C1 segment of cervical spinal cord (tissue), 14 donors: ENCODE measurements around the gene L1CAM.

ENCODE experiments used
- DNase-seq, 14 donors: peaks; one replicate each; lab custom pipeline; 2025; lab: John Stamatoyannopoulos, UW

The L1CAM gene

DNA sequence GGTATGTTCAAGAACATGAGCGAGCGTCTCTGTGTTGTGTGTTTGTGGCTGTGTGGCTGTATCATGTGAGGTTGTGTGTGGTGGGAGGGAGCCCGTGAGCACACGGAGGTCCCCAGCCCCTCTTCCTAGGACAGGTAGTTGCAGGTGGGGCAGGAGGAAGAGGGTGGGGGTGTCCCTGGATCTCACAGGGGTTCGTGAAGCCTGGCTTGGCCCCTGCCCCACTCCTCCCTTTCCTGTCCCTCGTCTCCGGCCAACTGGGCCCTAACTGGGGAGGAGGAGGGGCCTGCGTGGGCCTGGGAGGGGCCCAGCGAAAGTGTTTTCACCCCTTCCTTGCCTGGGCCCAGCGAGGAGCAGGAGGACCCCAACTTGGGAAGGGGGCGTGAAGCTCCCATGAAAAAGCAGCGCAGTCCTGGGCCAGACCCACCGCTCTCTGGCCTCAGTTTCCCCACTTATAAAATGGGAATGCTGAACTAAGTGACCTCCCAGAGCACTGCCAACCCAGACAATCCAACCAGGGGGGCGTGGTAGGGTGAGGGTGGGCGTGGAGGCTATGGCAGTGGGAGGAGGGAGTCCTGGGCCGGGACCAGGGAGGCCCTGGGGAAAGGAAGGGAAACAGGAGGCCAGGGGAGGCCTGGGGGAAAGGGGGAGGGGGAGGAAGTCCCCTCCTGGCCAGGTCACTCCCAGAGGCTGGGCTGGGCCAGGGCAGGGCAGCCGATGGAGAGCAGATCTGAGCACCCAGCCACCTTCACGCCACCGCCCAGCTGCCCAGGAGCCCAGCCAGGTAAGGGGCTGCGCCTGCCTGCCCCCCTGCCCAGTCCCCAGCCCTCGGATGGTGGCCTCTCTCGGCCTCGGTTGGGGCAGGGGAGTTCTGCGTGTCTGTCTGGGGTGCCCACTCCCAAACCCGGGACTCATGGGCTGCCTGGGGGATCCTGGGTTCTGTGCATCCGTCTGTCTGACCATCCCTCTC is 18.3 kb upstream of the L1CAM start, which contains the start of gene AVPR2:
AVPR2 (plus strand) TSS at position 683 of the 967 bp plus-strand sequence. CDS start 473 bp downstream, outside the sequence.
- no peak for DNase-seq

DNA sequence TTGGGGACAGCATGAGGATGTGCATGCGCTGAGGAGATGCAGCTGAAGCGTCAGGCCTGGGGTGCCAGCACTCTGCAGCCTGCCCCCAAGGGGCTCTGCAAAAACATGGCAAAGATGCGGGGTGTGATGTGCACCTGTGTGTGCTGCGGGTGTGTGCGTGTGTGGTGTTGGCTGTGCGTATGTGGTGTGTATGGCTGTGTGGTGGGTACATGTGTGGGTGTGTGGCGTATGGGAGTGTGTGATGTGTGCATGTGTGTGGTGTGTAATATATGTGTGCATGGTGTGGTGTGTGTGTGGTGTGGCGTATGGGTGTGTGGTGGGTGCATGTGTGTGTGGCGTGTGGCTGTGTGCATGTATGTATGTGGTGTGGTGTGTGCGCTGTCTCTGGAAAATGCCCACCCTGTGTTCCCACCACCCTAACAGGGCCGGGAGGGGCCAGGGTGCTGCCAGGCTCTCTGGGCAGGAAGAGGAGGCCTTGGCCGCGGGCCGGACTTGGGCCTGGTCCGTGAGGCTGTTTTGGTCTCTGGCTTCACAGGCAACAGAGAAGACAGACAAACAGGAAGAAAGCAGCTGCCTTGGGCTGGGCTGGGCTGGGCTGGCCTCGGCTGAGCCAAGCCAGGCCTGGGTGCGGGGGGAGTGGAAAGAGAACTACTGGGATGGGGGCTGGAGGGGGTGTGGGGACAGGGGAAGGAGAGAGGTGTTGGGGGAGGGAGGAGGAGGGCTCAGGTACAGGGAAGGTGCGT is 17.4 kb upstream of the L1CAM start:
- DNase-seq = peak in 1 of 14 donors; percentile 15

DNA sequence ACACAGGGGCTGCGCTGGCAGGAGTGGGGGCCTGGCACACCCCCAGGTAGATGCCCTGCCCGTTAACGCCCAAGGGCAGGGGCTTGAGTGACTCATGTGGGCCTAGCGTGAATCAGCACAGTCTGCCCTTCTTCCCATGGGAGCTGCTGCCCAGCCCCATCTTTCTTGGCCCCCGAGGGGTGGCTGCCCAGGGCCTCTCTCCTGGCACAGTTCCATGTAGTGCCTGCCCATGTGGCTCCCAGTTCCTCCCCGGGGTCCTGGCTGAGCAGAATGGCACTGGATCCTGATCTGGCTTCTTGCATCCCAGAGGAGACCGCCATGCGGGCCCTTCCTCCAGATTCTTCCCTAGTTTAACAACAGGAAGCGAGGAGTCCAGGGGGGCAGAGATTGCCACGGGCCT is 16.4 kb upstream of the L1CAM start:
- no peak for DNase-seq

DNA sequence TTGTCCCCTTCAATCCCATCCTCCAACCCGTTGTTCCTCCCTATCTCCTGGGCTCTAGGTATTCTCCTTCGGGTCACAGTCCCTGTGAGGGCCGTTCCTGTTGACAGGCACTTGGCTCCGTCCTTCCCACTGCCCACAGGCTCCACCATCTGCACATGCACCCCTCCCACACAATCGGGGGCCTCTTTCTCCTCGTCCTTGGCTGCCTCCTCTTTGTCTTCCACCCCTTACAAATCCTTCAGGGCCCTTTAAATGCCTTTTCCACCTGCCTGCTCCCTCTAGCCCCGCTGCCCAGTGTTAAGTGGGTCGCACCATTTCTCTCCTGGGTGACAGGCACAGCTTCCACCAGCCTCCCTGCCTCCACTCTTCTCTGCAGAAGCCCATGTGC is 15.8 kb upstream of the L1CAM start:
- DNase-seq = peak in 1 of 14 donors; percentile 36

DNA sequence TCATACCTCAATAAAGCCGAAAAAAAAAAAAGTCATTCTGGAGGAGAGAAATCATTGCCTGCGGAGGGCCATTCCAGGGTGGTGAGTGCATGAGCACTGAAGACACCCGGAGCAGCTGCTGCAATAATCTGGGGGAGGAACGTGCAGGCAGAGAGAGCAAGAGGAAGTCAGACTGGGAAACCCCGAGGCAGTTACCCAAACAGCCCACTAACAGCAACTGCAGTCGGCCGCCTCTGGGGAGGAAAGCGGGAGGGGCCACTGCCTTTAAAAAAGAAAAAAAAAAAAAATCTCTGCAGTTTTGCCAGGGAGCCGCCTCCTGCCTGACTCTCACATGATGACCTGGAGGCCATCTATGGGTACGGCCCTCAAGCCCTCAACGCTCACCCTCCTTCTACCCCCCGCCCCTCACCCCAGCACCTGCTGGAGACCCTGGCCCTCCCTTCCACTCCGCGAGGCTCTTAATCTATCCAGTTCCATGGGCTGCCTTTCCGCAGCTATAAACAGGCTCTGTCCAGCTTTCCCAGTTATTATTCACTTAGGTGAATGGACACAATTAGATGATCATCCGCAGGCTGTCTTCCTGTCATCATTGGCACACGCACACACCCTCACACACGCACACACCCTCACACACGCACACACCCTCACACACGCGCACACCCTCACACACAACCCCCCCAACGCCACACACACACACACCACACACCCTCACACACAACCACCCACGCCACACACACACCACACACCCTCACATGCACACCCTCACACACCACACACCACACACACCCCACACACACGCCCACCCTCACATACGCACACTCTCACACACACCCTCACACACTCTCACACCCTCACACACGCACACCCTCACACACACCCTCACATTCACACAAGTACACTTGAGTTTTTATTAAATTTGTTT is 15.1 kb upstream of the L1CAM start:
- DNase-seq = peak in 1 of 14 donors; percentile 36

DNA sequence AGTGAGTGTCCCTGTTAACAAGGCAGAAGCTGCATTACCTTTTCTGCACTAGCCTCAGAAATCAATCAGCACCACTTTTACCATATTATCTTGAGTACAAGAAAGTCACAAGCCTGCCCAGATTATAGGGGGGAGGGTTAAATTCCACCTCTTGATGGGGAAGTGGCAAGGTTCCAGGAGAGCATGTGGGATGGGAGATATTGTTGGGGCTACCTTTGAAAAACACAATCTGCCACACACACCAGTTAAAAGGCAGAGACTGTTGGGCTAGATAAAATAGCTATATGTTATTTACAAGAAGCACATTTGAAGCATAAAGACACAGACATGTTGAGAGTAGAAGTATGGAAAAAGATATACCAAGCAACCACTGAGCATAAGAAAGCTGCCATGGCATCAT is 11.9 kb upstream of the L1CAM start:
- DNase-seq = no peak

DNA sequence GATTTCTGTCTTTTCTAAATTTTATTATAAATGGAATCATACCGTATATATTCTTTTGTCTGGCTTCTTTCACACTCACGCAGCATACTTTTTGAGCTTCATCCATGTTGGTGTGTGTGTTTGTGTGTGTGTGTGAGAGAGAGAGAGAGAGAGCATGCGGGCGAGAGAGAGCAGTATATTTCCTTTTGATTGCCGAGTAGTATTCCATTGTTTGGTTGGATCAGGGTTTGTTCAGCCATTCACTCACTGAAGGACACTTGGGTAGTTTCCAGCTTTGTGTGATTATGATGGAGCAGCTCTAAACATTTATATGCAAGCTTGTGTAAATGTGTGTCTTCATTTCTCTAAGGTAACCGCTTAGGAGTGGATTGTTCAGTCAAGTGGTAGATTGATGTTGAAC is 3.1 kb upstream of the L1CAM start:
- DNase-seq = no peak

DNA sequence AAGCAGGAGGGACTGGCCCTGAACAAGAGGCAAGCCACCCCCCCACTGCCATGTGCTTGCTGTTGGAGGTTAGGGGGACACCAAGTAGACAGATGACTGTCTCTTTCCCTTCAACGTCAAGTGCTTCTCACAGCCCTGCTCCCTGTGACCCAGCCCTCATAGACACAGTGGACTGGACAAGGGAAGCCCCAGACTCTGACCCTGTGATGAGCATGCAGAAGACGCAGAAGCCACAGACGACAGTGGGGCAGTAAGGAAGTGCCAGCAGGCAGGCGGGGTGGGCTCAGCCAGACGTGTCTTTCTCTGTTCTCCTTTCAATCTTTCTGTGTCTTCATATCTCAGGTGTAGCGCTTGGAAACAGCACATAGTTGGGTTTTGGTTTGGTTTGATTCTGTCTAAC is 2.4 kb upstream of the L1CAM start:
- no peak for DNase-seq

DNA sequence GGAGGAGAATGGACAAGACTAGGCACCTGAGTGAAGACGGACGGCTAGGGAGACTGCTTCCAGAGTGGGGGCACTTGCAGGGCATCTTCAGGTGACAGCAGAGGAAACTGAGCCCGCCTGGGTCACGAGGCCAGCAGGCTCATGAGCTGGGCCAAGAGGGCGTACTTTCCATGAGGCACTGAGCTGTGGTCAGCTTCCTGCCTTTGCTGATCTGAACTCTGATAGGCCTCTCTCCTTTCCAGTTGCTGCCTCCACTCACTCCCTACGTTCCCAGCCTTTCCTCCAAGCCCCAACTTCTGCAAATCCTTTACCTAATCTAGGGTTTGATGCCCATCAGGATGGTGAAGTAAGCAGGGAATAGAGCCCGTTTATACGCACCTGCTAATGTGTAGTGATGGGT is 1.4 kb upstream of the L1CAM start:
- no peak for DNase-seq

DNA sequence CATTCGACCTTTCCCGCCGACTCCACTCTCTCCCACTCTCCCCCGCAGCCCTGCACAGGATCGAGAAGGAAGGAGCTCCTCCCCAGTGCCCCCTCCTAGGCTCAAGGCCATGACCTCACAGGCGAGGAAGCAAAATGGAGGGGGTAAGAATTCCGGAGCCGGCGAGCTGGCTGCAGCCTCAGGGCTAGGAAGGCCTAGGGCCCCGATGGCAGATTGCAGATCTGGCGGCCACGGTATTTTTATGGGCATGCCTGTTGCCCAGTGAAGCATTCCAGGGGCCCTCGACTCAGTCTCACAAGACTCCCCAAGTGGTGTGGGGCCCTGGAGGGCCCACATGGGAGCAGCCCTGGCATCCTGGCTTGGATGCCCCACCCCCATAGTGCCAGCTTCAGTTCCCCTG is 942 bp upstream of the L1CAM start:
- no peak for DNase-seq

DNA sequence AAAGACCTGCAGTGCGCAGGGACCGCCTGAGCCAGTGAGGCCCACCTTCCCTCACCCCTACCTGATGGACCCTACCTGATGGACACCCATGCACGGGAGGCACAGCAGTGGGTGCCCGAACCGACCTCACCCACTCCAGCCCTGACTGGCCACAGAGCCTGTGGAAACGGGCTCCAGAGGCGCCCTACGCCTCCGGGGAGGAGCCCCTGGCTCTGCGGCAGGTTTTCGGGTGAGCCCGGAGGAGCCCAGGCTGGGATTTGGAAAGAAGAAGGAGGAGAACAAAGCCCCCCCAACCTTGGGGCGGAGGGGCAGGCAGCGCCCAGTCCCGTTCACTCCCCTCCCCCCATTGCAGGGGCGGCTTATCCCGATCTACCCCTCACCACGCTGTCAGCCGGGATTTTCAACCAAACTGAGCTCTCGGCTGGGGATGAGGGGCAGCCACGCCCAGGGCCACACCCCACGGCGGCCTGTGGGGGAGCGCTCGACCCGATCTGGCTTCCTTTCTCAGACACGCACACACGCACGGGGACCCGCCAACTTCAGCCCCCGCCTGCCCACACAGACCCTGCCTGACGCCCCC is 675 bp downstream of the L1CAM start:
- DNase-seq = no peak

DNA sequence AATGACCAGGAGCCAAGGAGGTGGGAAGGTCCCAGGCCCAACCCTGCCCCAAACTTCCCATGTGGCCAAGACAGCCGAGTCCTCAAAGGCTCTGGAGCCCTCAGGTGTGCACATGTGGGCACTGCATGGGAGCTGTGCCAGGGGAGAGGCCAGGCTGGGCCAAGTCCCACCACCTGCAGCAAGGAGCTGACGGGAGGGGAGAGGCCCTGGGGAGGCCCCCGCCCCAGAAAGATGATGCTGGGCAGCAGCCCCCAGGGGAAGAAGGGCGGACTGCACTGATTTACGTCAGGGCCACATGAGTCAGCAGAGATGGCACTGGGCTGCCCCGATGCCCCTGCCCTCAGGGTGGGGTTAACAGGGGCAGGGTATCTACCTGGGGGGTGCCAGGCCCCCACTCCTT is 1.4 kb downstream of the L1CAM start:
- no peak for DNase-seq

DNA sequence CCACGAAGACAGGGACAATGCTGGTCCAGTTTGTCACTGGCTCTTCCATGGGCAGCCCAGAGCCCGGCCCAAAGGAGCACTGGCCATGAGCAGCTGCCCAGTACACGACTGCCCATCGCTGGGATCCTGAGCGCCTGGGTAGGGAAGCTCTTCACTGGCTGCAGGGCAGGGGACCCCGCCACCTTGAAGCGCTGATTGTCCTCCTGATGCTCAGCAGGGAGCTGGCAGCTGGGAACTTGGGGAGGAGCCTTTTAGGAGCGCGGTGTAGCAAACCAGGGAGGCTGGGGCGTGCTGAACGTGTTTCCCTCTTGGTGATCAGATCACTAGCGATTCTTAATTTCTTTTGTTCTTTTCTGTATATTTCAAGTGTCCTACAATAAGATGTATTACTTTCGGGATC is 1.8 kb downstream of the L1CAM start:
- DNase-seq = peak in 1 of 14 donors; percentile 35

DNA sequence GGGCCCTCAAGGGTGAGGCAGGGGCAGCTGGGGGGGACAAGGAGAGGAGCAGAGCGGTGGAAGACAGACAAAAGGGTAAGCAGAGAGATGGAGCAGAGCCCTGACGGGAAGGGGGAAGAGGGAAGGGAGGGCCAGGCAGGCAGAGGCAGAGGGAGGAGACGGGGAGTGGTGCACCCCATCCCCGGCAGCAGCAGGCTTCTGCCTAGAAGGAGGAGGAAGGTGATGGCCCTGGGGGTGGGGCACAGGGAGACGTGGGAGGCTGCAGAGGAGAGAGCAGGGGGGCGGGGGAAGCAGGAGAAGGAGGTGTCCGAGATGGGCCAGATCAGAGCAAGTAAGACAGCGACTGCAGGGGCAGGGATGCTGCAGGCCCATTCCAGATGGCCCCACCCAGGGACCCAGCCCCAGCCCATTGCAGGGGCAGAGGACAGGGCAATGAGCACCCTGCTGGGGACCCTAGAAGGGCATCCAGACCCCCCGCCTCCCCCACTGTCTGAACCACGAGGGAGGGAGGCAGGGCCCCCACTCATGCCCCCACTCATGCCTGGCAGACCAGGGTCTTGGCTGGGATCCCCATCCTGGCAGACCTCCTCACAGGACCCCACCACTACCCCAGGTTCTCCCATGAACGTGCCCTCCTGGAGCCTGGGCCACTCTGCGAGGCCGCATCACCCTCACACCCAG is 2.7 kb downstream of the L1CAM start:
- no peak for DNase-seq

DNA sequence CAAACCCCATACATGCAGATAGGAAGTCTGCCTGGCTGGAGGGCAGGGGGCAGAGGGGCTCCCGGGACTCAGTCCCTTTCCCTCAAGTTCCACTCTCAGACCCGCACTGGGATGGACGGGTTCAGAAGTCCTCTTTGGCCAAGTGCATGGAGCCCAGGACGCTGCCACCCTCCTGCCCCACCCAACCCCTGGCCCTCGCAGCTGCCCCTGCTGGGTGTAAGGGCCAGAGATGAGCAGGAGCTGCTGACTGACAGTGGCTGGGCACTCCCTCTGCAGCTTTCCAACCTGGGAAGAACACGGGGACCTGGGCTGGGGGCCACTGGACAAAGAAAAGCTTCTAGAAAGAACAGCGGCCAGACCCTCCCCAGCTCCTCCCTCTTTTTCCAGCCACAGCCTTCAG is 3.4 kb downstream of the L1CAM start:
- DNase-seq = no peak

DNA sequence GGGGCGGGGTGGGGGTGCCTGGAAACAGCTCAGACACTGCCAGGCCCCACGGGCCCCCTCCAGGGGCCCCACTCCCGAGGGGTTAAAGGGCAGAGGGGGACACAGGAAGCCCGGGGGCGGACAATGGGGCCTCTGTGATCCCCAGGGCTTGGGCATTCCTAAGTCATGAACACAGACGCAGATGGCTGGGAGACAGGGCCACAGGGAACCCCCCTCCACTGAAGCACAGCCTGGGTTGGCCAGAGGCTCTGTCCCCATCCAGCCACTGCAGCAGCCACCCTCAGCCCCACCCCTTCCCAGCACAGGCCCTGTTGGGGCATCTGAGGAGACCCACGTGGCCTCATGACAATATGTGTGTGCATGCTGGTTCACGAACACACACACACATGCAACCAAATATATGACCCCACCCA is 3.9 kb downstream of the L1CAM start:
- no peak for DNase-seq

DNA sequence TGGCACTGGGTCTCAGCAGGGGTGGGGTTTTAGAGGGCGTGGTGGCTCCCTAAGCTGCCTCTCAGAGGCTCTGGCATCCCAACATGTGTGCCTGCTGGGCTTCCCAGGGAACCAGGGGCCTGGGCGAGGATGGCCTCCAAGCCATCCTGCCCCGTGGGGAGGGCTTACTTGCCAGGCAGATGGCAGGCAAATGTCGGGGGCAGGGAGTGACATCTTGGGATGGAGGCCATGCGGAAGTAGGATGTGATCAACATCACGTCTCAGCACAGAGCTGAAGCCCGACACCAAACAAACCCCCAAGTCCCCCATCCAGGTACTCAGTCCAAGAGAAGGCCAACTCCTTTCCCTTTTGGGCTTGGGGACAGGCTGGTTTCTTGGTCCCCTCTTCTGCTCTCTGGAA is 4.7 kb downstream of the L1CAM start:
- no peak for DNase-seq

DNA sequence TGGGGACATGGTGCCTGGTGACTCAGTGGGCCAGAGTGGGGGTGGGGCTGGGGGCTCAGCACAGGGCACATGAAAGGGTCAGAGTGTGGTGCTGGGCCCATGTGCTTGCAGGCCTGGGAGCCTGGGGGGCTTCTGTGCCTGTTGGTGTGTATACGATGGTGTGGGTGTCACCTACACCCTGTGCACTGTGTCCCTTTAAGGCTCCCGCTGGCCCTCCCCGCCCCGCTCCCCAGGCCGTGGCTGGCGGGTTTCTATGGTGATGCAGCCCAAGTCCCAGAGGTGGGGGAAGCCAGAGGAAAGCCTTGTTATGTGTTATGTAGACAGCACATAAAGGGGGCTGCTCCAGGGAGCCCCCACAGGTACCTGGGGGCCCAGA is 5.5 kb downstream of the L1CAM start:
- no peak for DNase-seq

DNA sequence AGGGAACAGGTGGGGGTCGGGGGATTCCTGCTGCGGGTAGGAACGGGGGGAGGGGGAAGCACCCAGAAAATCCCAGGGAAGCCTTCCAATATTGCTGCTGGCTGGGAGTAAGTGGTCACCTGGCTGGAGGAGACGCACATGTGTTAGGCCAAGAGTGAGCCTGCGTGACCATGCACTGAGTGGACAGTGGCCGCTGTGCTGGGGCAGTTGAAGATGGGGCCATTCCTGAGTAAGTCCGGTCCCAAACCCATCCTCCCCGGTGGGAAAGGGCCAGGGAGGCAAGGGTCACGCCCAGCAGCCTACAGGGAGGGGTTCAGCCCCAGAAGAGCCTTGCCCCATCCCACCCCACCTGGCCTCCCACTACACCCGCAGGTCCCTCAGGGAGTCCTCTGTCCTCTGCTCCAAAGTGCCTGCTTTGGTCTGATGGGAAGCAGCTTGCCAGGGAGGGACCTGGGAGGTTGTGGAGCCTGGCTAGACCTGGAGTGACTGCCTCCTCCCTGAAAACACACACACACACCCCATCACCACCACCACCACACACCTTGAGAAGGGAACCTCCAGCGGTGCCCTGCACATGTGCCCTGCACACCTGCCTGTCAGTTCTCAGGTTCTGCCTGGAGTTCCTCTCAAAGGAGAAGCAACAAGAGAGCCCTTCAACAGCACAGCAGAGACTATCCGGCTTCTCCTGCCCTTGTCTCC is 6.1 kb downstream of the L1CAM start:
- DNase-seq = no peak
